OCI-LY1 (cell line): ENCODE results near the gene DRD3.

ENCODE experiments used
- H2AFZ ChIP-seq: fragments of 200-600 bp; sonication (generic), shearing (Covaris generic); 2 replicates; pipeline ENCODE4 v1.6.0; 2014; ENCODE audit warnings: antibody characterized with exemption, mild to moderate bottlenecking, low read length
- H3F3A ChIP-seq: fragments of 200-600 bp; sonication (generic), shearing (Covaris generic); 2 replicates; pipeline ENCODE4 v1.6.0; 2014; ENCODE audit warnings: mild to moderate bottlenecking, antibody characterized with exemption, low read length, moderate library complexity; ENCODE audit not compliant: insufficient read depth
- H3K27ac ChIP-seq: fragments of 200-600 bp; sonication (generic); 2 replicates; pipeline ENCODE4 v1.5.1; 2014; ENCODE audit warnings: low read length, mixed run types, mild to moderate bottlenecking, low read depth; ENCODE audit not compliant: poor library complexity, severe bottlenecking
- H3K27me3 ChIP-seq: fragments of 200-600 bp; sonication (generic); 2 replicates; pipeline ENCODE4 v1.6.0; 2014; ENCODE audit warnings: antibody characterized with exemption, mild to moderate bottlenecking, low read length, moderate library complexity; ENCODE audit not compliant: insufficient read depth
- H3K36me3 ChIP-seq: fragments of 200-600 bp; sonication (generic); 2 replicates; pipeline ENCODE4 v1.6.1; 2014; ENCODE audit warnings: mild to moderate bottlenecking, antibody characterized with exemption, low read length, moderate library complexity, mixed read lengths; ENCODE audit not compliant: insufficient read depth
- H3K4me1 ChIP-seq: fragments of 200-600 bp; sonication (generic); 2 replicates; pipeline ENCODE4 v1.5.1; 2014; ENCODE audit warnings: mild to moderate bottlenecking, low read length, moderate library complexity; ENCODE audit not compliant: insufficient read depth, severe bottlenecking
- H3K4me2 ChIP-seq: fragments of 200-600 bp; sonication (generic), shearing (Covaris generic); 2 replicates; pipeline ENCODE4 v1.6.1; 2014; ENCODE audit warnings: low read length
- H3K4me3 ChIP-seq: fragments of 200-600 bp; sonication (generic); 2 replicates; pipeline ENCODE4 v1.5.1; 2014; ENCODE audit warnings: low read length, low read depth, mild to moderate bottlenecking, mixed read lengths; ENCODE audit not compliant: poor library complexity, severe bottlenecking
- H3K79me2 ChIP-seq: fragments of 200-600 bp; shearing (Covaris generic); 2 replicates; pipeline ENCODE4 v1.6.1; 2016; ENCODE audit warnings: mixed run types, low read length, mixed read lengths; ENCODE audit not compliant: insufficient read depth
- H3K9ac ChIP-seq: fragments of 200-600 bp; sonication (generic), shearing (Covaris generic); 2 replicates; pipeline ENCODE4 v1.6.1; 2014; ENCODE audit warnings: mild to moderate bottlenecking, low read length, mixed read lengths
- H3K9me2 ChIP-seq: fragments of 200-600 bp; sonication (generic), shearing (Covaris generic); 2 replicates; pipeline ENCODE4 v1.6.1; 2014; ENCODE audit warnings: low read depth, mild to moderate bottlenecking, low read length, mixed read lengths
- H3K9me3 ChIP-seq: fragments of 200-600 bp; shearing (Covaris generic); 2 replicates; pipeline ENCODE4 v1.6.1; 2014; ENCODE audit warnings: low read length, mixed read lengths
- H4K20me1 ChIP-seq: fragments of 200-600 bp; sonication (generic), shearing (Covaris generic); 2 replicates; pipeline ENCODE4 v1.6.0; 2016; ENCODE audit warnings: mild to moderate bottlenecking, low read length; ENCODE audit not compliant: insufficient read depth
- EZH2 ChIP-seq: fragments of 200-600 bp; sonication (generic), shearing (Covaris generic); IDR thresholded peaks from 2 replicates; pipeline ENCODE4 v1.8.0; 2017; ENCODE audit warnings: borderline replicate concordance, mixed run types, mild to moderate bottlenecking, antibody characterized with exemption, low read length, moderate library complexity, mixed read lengths
- TF ChIP-seq, protein P1 (sequence below): fragments of 200-600 bp; sonication (generic), shearing (Covaris generic); IDR thresholded peaks from 2 replicates; pipeline ENCODE4 v1.5.1; 2017; ENCODE audit warnings: mild to moderate bottlenecking, antibody characterized with exemption, low read length, moderate library complexity, mixed read lengths

Gene DRD3

GRCh38 chr3:114192136-114192535, 13.3 kb upstream of the DRD3 start:
- Histone ChIP-seq H2AFZ (no peak overlapping the region), H3K27me3 (no peaks in the 10 kb centered on the region), H3K27ac (no peak overlapping the region), H3K4me1 (no peaks in the 10 kb centered on the region), H3K9me3 (no peaks in the 10 kb centered on the region), H4K20me1 (no peaks in the 10 kb centered on the region), H3K79me2 (no peaks in the 10 kb centered on the region), H3K9me2 (no peaks in the 10 kb centered on the region), H3K9ac (no peak overlapping the region), H3F3A (no peaks in the 10 kb centered on the region), H3K4me2 (no peak overlapping the region), H3K4me3 (no peak overlapping the region), H3K36me3 (no peaks in the 10 kb centered on the region)
- no peak for TF ChIP-seq EZH2
- TF ChIP-seq, protein P1, sequence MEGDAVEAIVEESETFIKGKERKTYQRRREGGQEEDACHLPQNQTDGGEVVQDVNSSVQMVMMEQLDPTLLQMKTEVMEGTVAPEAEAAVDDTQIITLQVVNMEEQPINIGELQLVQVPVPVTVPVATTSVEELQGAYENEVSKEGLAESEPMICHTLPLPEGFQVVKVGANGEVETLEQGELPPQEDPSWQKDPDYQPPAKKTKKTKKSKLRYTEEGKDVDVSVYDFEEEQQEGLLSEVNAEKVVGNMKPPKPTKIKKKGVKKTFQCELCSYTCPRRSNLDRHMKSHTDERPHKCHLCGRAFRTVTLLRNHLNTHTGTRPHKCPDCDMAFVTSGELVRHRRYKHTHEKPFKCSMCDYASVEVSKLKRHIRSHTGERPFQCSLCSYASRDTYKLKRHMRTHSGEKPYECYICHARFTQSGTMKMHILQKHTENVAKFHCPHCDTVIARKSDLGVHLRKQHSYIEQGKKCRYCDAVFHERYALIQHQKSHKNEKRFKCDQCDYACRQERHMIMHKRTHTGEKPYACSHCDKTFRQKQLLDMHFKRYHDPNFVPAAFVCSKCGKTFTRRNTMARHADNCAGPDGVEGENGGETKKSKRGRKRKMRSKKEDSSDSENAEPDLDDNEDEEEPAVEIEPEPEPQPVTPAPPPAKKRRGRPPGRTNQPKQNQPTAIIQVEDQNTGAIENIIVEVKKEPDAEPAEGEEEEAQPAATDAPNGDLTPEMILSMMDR = no peak

DNA sequence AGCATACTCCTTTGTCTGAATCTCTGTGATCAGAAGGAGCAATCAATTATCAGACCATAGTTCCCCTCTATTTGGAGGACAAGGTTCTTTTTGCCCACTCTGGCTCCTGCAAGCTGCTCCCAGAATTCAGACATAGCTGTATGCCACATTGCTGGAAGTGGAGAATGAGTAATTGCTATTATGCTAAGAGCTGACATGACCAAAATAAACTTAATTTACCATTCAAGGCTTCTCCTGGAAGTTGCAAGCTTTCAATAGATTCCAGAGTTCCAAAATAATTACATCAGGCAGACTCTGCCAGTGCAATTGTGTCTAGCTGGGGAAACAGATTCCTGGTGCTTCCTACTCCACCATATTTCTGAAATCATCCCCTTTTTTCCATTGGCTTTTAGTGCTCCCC, 7.6 kb upstream of the DRD3 start:
- Histone ChIP-seq H3K4me3 (no peak overlapping the region), H3K4me1 (no peaks in the 10 kb centered on the region), H3K9me3 (peaks cover 5% of the 10 kb centered on the region; the same call in 1 of the 2 replicates), H3K4me2 (no peak overlapping the region), H3K27ac (no peak overlapping the region), H3K79me2 (no peaks in the 10 kb centered on the region), H2AFZ (no peak overlapping the region), H3K27me3 (no peaks in the 10 kb centered on the region), H3K9me2 (no peaks in the 10 kb centered on the region), H3K36me3 (no peaks in the 10 kb centered on the region), H3K9ac (no peak overlapping the region), H4K20me1 (no peaks in the 10 kb centered on the region), H3F3A (no peaks in the 10 kb centered on the region)
- TF ChIP-seq EZH2 = no peak
- TF ChIP-seq, protein P1 = no peak

DNA sequence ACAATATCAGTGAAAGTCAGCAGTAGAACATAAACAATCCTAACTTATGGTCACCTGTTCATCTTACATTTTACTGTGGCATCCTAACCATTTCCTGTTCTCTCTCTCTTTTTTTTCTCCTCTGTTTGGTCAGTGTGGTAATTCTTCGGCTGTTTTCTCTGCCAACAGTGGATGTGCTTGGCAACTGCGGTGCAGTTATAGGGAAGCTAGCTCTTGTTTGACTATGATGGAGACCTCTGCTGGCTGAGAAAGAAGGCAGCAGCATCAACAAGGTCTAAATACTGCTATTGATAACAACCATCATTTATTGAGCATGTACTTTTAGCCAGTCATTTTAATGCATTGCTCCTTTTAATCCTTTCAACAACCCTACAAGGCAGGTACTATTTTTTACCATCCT, 723 bp upstream of the DRD3 start:
- Histone ChIP-seq H2AFZ (no peak overlapping the region), H3K9me2 (no peaks in the 10 kb centered on the region), H3K4me1 (no peaks in the 10 kb centered on the region), H3F3A (no peaks in the 10 kb centered on the region), H3K79me2 (no peaks in the 10 kb centered on the region), H3K36me3 (no peaks in the 10 kb centered on the region), H3K27me3 (no peaks in the 10 kb centered on the region), H3K27ac (no peak overlapping the region), H3K9ac (no peak overlapping the region), H3K4me2 (no peak overlapping the region), H3K4me3 (no peak overlapping the region), H4K20me1 (no peaks in the 10 kb centered on the region), H3K9me3 (peaks cover 1% of the 10 kb centered on the region; the same call in 1 of the 2 replicates)
- TF ChIP-seq EZH2 = no peak
- TF ChIP-seq, protein P1 = peak; percentile 54; the same call in 1 of the 2 replicates
